ENCODE data around the gene GPC2.
A peak's percentile ranks its signal among the peaks of the same experiment; 100 is the strongest.
"Not testable (repeated sequence)": the region's sequence is repeated elsewhere in the genome, so short reads cannot be mapped to it uniquely, and the experiment has no call there.

The GPC2 gene

GRCh38 chr7:100147278-100147677, 29.9 kb downstream of the GPC2 start:
- H4K8ac ChIP-seq (ENCODE audit: low read depth, low read length) = no peak overlapping the region

GRCh38 chr7:100146350-100146749, 30.8 kb downstream of the GPC2 start:
- not testable (repeated sequence) for H3K4ac ChIP-seq (ENCODE audit: low read depth, low read length)

More at GRCh38 chr7:100147278-100147677, 29.9 kb downstream of the GPC2 start:
- Histone ChIP-seq H3K23ac (ENCODE audit: low read length) (no peak overlapping the region), H2BK12ac (ENCODE audit: low read length) (no peak overlapping the region), H2BK120ac (ENCODE audit: insufficient read depth, low read length, poor library complexity) (no peak overlapping the region), H3K4me1 (ENCODE audit: control insufficient read depth in 1 of 2, insufficient read depth in 2 of 2, low read length in 2 of 2) (peaks cover 5% of the 10 kb centered on the region in 2 experiments), H4K12ac (ENCODE audit: low read depth, low read length) (no peak overlapping the region), H3K27me3 (ENCODE audit: insufficient read depth, low read length) (no peaks in the 10 kb centered on the region), H2BK5ac (ENCODE audit: low read depth, low read length, poor library complexity) (no peak overlapping the region), H3K36me3 (ENCODE audit: control insufficient read depth in 1 of 2, insufficient read depth in 2 of 2, low read length in 2 of 2) (peaks cover 0 to 2% of the 10 kb centered on the region in 2 experiments), H3K14ac (ENCODE audit: low read length) (no peak overlapping the region), H3K4me2 (ENCODE audit: low read length) (no peak overlapping the region), H3K9ac (ENCODE audit: low read length) (no peak overlapping the region), H3K18ac (ENCODE audit: low read length) (no peak overlapping the region), H3K4ac (ENCODE audit: low read depth, low read length) (no peak overlapping the region), H2AK5ac (ENCODE audit: low read length) (no peak overlapping the region), H3K27ac (ENCODE audit: low read depth, low read length) (no peak overlapping the region), H3K79me1 (ENCODE audit: low read length) (peaks cover 6% of the 10 kb centered on the region), H4K91ac (ENCODE audit: low read depth, low read length) (no peak overlapping the region), H2AFZ (ENCODE audit: insufficient read depth, low read length, poor library complexity) (no peak overlapping the region), H3K4me3 (ENCODE audit: low read depth, low read length) (no peak overlapping the region), H3K79me2 (ENCODE audit: control insufficient read depth, insufficient read depth, low read length, poor library complexity) (peaks cover 6% of the 10 kb centered on the region), H3K9me3 (ENCODE audit: insufficient read depth, low read depth, low read length) (no peaks in the 10 kb centered on the region)
- WGBS (ENCODE audit: extremely low coverage, insufficient coverage, insufficient read length) = no CpG with 5 or more reads among the region's 2 CpGs
- DNase-seq = no peak

GRCh38 chr7:100142461-100142860, 34.7 kb downstream of the GPC2 start:
- H3K27ac ChIP-seq (ENCODE audit: low read depth, low read length) = no peak overlapping the region
- no peak overlapping the region for H2BK5ac ChIP-seq (ENCODE audit: low read depth, low read length, poor library complexity)
- WGBS (ENCODE audit: extremely low coverage, insufficient coverage, insufficient read length) = no CpG with 5 or more reads among the region's 3 CpGs
- no peaks in the 10 kb centered on the region for H3K36me3 ChIP-seq (ENCODE audit: control insufficient read depth in 1 of 2, insufficient read depth in 2 of 2, low read length in 2 of 2)
- no peak overlapping the region for H3K9ac ChIP-seq (ENCODE audit: low read length)
- H3K9me3 ChIP-seq (ENCODE audit: insufficient read depth, low read depth, low read length) = no peaks in the 10 kb centered on the region
- no peak overlapping the region for H4K91ac ChIP-seq (ENCODE audit: low read depth, low read length)
- no peak overlapping the region for H4K8ac ChIP-seq (ENCODE audit: low read depth, low read length)
- no peak overlapping the region for H2AFZ ChIP-seq (ENCODE audit: insufficient read depth, low read length, poor library complexity)
- no peak overlapping the region for H3K14ac ChIP-seq (ENCODE audit: low read length)
- no peak overlapping the region for H2BK120ac ChIP-seq (ENCODE audit: insufficient read depth, low read length, poor library complexity)
- H4K12ac ChIP-seq (ENCODE audit: low read depth, low read length) = no peak overlapping the region
- no peaks in the 10 kb centered on the region for H3K27me3 ChIP-seq (ENCODE audit: insufficient read depth, low read length)
- no peaks in the 10 kb centered on the region for H3K4me1 ChIP-seq (ENCODE audit: control insufficient read depth in 1 of 2, insufficient read depth in 2 of 2, low read length in 2 of 2)
- H3K79me2 ChIP-seq (ENCODE audit: control insufficient read depth, insufficient read depth, low read length, poor library complexity) = no peaks in the 10 kb centered on the region
- no peak overlapping the region for H2AK5ac ChIP-seq (ENCODE audit: low read length)
- no peak overlapping the region for H2BK12ac ChIP-seq (ENCODE audit: low read length)
- DNase-seq = no peak
- H3K4me2 ChIP-seq (ENCODE audit: low read length) = no peak overlapping the region
- no peak overlapping the region for H3K4me3 ChIP-seq (ENCODE audit: low read depth, low read length)
- no peak overlapping the region for H3K18ac ChIP-seq (ENCODE audit: low read length)
- no peak overlapping the region for H3K23ac ChIP-seq (ENCODE audit: low read length)
- H3K4ac ChIP-seq (ENCODE audit: low read depth, low read length) = no peak overlapping the region
- H3K79me1 ChIP-seq (ENCODE audit: low read length) = no peaks in the 10 kb centered on the region

More at GRCh38 chr7:100146350-100146749, 30.8 kb downstream of the GPC2 start:
- H3K4me2 ChIP-seq (ENCODE audit: low read length); H3K79me1 ChIP-seq (ENCODE audit: low read length); H3K79me2 ChIP-seq (ENCODE audit: control insufficient read depth, insufficient read depth, low read length, poor library complexity); H3K9me3 ChIP-seq (ENCODE audit: insufficient read depth, low read depth, low read length); H2BK5ac ChIP-seq (ENCODE audit: low read depth, low read length, poor library complexity); H2BK120ac ChIP-seq (ENCODE audit: insufficient read depth, low read length, poor library complexity); H3K23ac ChIP-seq (ENCODE audit: low read length); H4K8ac ChIP-seq (ENCODE audit: low read depth, low read length); H2AK5ac ChIP-seq (ENCODE audit: low read length); H3K36me3 ChIP-seq (ENCODE audit: control insufficient read depth in 1 of 2, insufficient read depth in 2 of 2, low read length in 2 of 2); H4K12ac ChIP-seq (ENCODE audit: low read depth, low read length); H3K9ac ChIP-seq (ENCODE audit: low read length); H3K4me1 ChIP-seq (ENCODE audit: control insufficient read depth in 1 of 2, insufficient read depth in 2 of 2, low read length in 2 of 2); H2BK12ac ChIP-seq (ENCODE audit: low read length); H2AFZ ChIP-seq (ENCODE audit: insufficient read depth, low read length, poor library complexity); H3K4me3 ChIP-seq (ENCODE audit: low read depth, low read length); H3K27me3 ChIP-seq (ENCODE audit: insufficient read depth, low read length); H3K14ac ChIP-seq (ENCODE audit: low read length); H4K91ac ChIP-seq (ENCODE audit: low read depth, low read length); H3K18ac ChIP-seq (ENCODE audit: low read length); H3K27ac ChIP-seq (ENCODE audit: low read depth, low read length): not testable (repeated sequence)
- no CpG with 5 or more reads among the region's 4 CpGs for WGBS (ENCODE audit: extremely low coverage, insufficient coverage, insufficient read length)
- peak; percentile 67 to 89 for DNase-seq

DNA sequence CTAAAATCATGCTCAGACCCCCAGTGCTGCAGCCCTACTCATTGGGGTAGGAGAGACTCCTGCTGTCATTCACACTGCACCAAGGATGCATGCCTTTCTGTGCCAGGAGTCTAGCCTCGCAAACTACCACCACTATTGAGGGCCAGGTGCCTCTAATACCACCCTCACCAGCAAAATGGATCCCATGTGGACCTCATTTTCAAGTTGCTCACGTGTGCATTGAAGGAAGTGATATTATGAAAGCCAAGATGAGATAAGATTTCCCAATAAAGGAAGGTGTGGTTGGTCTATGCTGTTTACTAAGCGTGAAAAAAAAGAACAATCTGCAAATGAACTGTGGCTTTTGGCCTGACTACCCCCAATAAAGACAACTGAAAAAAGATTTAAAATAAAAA, 35.6 kb downstream of the GPC2 start:
- H3K14ac ChIP-seq (ENCODE audit: low read length) = no peak overlapping the region
- H4K12ac ChIP-seq (ENCODE audit: low read depth, low read length) = no peak overlapping the region
- no peak overlapping the region for H3K27ac ChIP-seq (ENCODE audit: low read depth, low read length)
- no peak overlapping the region for H3K23ac ChIP-seq (ENCODE audit: low read length)
- H4K8ac ChIP-seq (ENCODE audit: low read depth, low read length) = no peak overlapping the region
- H3K4ac ChIP-seq (ENCODE audit: low read depth, low read length) = no peak overlapping the region
- H3K79me2 ChIP-seq (ENCODE audit: control insufficient read depth, insufficient read depth, low read length, poor library complexity) = no peaks in the 10 kb centered on the region
- H3K4me3 ChIP-seq (ENCODE audit: low read depth, low read length) = no peak overlapping the region
- no peaks in the 10 kb centered on the region for H3K79me1 ChIP-seq (ENCODE audit: low read length)
- no peak overlapping the region for H4K91ac ChIP-seq (ENCODE audit: low read depth, low read length)
- no peak overlapping the region for H3K4me2 ChIP-seq (ENCODE audit: low read length)
- no peak overlapping the region for H2BK120ac ChIP-seq (ENCODE audit: insufficient read depth, low read length, poor library complexity)
- no peaks in the 10 kb centered on the region for H3K9me3 ChIP-seq (ENCODE audit: insufficient read depth, low read depth, low read length)
- H2BK12ac ChIP-seq (ENCODE audit: low read length) = no peak overlapping the region
- no peaks in the 10 kb centered on the region for H3K27me3 ChIP-seq (ENCODE audit: insufficient read depth, low read length)
- no CpG with 5 or more reads among the region's 3 CpGs for WGBS (ENCODE audit: extremely low coverage, insufficient coverage, insufficient read length)
- H2AK5ac ChIP-seq (ENCODE audit: low read length) = no peak overlapping the region
- H2AFZ ChIP-seq (ENCODE audit: insufficient read depth, low read length, poor library complexity) = no peak overlapping the region
- H3K4me1 ChIP-seq (ENCODE audit: control insufficient read depth in 1 of 2, insufficient read depth in 2 of 2, low read length in 2 of 2) = no peaks in the 10 kb centered on the region
- H3K9ac ChIP-seq (ENCODE audit: low read length) = no peak overlapping the region
- no peak overlapping the region for H2BK5ac ChIP-seq (ENCODE audit: low read depth, low read length, poor library complexity)
- DNase-seq = peak in 1 of 2 donors; percentile 5
- no peaks in the 10 kb centered on the region for H3K36me3 ChIP-seq (ENCODE audit: control insufficient read depth in 1 of 2, insufficient read depth in 2 of 2, low read length in 2 of 2)
- no peak overlapping the region for H3K18ac ChIP-seq (ENCODE audit: low read length)
